Transverse colon (tissue), 3 donors: Measurements from ENCODE around the gene GIMAP8.

Source experiments
- CTCF ChIP-seq, 5 experiments: fragments of 200-600 bp in 3 of 5; fragments of 450-650 bp in 2 of 5; sonication (generic) in 3 of 5; IDR thresholded peaks; 1 replicate in 2 of 5; 2 replicates in 3 of 5; pipeline ENCODE4 v1.5.1; 2016 to 2017; ENCODE audit warnings: antibody characterized with exemption in 5 of 5, inconsistent platforms in 3 of 5, mild to moderate bottlenecking in 2 of 5, moderate library complexity in 1 of 5
- EP300 ChIP-seq: sonication (generic); formaldehyde crosslinking; IDR thresholded peaks from one replicate; pipeline ENCODE4 v1.6.1; 2017; ENCODE audit warnings: antibody characterized with exemption, low read depth
- POLR2A ChIP-seq: fragments of 450-650 bp; IDR thresholded peaks from one replicate; pipeline ENCODE4 v1.6.1; 2016; ENCODE audit warnings: antibody characterized with exemption, mild to moderate bottlenecking, moderate library complexity

- TF ChIP-seq CTCF (IDR thresholded peaks at IDR 0.05) (no peak), POLR2A (no peak), EP300 (no peak)
Observed at GRCh38 chr7:150432915-150433892, 17.2 kb upstream of the GIMAP8 start.
